Measurements from ENCODE around the gene AKAP8.
A peak's percentile ranks its signal among the peaks of the same experiment; 100 is the strongest.

The AKAP8 gene

GRCh38 chr19:15381429-15381828, 1.8 kb upstream of the AKAP8 start:
- no peaks in the 10 kb centered on the region for H3K9me3 ChIP-seq
- DNase-seq: no peak
- no peaks in the 10 kb centered on the region for H3K4me1 ChIP-seq
- peaks cover 2% of the 10 kb centered on the region for H3K36me3 ChIP-seq
- no peaks in the 10 kb centered on the region for H3K27me3 ChIP-seq
- TF ChIP-seq, protein P1, sequence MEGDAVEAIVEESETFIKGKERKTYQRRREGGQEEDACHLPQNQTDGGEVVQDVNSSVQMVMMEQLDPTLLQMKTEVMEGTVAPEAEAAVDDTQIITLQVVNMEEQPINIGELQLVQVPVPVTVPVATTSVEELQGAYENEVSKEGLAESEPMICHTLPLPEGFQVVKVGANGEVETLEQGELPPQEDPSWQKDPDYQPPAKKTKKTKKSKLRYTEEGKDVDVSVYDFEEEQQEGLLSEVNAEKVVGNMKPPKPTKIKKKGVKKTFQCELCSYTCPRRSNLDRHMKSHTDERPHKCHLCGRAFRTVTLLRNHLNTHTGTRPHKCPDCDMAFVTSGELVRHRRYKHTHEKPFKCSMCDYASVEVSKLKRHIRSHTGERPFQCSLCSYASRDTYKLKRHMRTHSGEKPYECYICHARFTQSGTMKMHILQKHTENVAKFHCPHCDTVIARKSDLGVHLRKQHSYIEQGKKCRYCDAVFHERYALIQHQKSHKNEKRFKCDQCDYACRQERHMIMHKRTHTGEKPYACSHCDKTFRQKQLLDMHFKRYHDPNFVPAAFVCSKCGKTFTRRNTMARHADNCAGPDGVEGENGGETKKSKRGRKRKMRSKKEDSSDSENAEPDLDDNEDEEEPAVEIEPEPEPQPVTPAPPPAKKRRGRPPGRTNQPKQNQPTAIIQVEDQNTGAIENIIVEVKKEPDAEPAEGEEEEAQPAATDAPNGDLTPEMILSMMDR (IDR thresholded peaks at IDR 0.05; ENCODE audit: low read depth, low read length): no peak
- no peak overlapping the region for H3K4me3 ChIP-seq (ENCODE audit: low read depth, low read length)

- H3K4me1 ChIP-seq: no peaks in the 10 kb centered on the region
- no peaks in the 10 kb centered on the region; the same call in none of the 2 replicates for H3K36me3 ChIP-seq
- peak overlapping the region; percentile 63 for H3K4me3 ChIP-seq (ENCODE audit: low read depth, low read length)
- H3K27me3 ChIP-seq: no peaks in the 10 kb centered on the region
- TF ChIP-seq, protein P1 (IDR thresholded peaks at IDR 0.05; ENCODE audit: low read depth, low read length): no peak
- no peaks in the 10 kb centered on the region for H3K9me3 ChIP-seq
- peak; percentile 69 for DNase-seq
These were observed 536 bp upstream of the AKAP8 start for GRCh38 chr19:15379999-15380647.

DNA sequence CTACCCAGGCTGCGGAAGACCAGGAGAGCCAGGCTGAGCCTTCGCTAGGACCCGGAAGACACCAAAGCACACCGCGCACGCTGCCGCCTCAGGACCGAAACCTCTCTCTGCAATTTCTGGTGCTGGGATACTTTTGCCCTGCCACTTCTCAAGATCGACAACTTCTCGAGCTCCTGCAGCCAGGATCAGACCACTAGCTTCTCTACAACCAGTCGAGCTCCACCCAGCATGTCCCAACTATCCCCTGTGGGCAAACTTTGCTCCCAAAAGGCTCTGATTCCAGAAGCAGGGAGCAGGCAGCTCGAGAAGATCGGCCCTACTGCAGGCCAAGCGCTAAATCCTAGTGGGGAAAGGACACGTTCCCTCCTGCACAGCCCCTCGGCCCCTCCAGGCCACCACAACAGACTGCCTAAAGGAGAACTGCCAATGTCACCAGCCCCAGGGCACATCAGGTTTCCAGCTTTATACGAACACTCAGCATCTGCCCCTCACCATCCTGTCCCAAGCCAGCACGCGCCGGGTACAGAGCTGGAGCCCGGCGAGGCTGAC, 979 bp downstream of the AKAP8 start:
- DNase-seq: peak; percentile 40

GRCh38 chr19:15374796-15375440, 4.7 kb downstream of the AKAP8 start:
- Histone ChIP-seq H3K4me1 (no peaks in the 10 kb centered on the region), H3K36me3 (peaks cover 42% of the 10 kb centered on the region), H3K4me3 (ENCODE audit: low read depth, low read length) (no peak overlapping the region), H3K27me3 (no peaks in the 10 kb centered on the region), H3K9me3 (no peaks in the 10 kb centered on the region)
- no peak for DNase-seq
- TF ChIP-seq, protein P1 (IDR thresholded peaks at IDR 0.05; ENCODE audit: low read depth, low read length): no peak

More for the DNA sequence above, 979 bp downstream of the AKAP8 start:
- Histone ChIP-seq H3K9me3 (no peaks in the 10 kb centered on the region), H3K27me3 (no peaks in the 10 kb centered on the region), H3K4me1 (no peaks in the 10 kb centered on the region), H3K36me3 (peaks cover 6% of the 10 kb centered on the region), H3K4me3 (ENCODE audit: low read depth, low read length) (peak overlapping the region; percentile 83)
- TF ChIP-seq, protein P1 (IDR thresholded peaks at IDR 0.05; ENCODE audit: low read depth, low read length): no peak

GRCh38 chr19:15374105-15374651, 5.4 kb downstream of the AKAP8 start:
- no peak overlapping the region for H3K4me3 ChIP-seq (ENCODE audit: low read depth, low read length)
- TF ChIP-seq, protein P1 (IDR thresholded peaks at IDR 0.05; ENCODE audit: low read depth, low read length): no peak

More at GRCh38 chr19:15374105-15374651, 5.4 kb downstream of the AKAP8 start:
- no peaks in the 10 kb centered on the region for H3K9me3 ChIP-seq
- H3K27me3 ChIP-seq: no peaks in the 10 kb centered on the region
- peaks cover 49% of the 10 kb centered on the region for H3K36me3 ChIP-seq
- H3K4me1 ChIP-seq: no peaks in the 10 kb centered on the region
- no peak for DNase-seq

Measured in BE2C (cell line).